ENCODE measurements around the gene CCR9.

Gene CCR9

DNA sequence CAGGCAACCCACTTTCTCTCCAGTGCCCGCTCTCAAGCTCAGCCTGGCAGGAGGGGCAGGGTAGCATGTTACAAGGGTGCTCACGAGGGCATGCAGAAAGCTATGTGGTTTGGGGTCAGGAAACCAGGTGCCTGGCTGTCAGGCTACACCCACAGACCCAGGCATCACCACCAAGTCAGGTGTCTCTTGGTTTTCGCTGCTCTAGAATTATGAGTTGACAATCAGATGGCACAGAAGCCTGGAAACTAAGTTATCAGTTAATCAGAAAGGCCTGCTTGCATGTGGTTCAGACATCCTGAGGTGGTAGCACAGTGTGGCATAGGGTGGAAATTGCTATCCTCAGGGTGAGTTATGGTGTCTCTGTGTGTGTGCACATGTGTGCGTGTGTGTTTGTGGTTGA, 16.2 kb upstream of the CCR9 start:
- no peak for DNase-seq
- in situ Hi-C loops (cut with MboI; ENCODE audit: low pct_unique_long_range_greater_than_20kb, low sequenced_read_pairs) = no loop called here

DNA sequence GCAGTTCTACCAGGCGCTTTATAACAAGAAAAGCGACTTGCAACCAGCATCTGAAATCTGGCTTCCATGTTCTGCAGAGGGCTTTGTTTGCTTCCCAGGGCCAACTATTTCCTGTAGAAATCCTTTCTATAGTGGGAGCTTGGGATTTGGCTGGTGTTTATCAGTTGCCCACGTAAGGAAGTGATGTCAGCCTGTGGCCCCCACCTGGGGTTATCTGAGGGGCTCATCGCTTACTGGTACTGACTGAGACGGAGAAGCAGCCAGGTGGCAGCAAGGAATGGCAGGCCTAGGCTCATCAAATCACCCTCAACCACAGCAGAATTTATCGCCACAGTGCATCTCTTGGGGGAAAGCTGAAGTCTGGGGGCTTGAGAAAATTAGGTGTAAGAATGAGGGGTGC, 14.6 kb upstream of the CCR9 start:
- in situ Hi-C loops (cut with MboI; ENCODE audit: low pct_unique_long_range_greater_than_20kb, low sequenced_read_pairs) = no loop called here

DNA sequence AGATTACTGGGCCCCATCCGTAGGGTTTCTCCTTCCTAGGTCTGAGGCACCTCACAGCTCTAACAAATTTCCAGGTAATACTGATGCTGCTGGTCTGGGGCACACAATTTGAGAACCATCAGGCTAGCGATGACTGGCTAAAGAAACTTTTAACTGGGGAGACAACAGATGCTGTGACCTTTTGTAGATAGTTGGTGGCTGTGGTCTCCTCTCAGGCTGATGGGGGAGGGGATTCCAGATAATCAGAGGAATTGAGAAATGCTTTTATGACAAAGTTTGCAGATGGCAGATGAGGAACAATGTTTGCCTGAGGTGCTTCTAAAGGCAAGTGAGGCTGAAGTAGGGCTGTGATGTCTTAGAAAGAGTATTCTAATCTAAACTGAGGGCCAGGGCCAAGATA, 13.8 kb upstream of the CCR9 start:
- in situ Hi-C loops (cut with MboI; ENCODE audit: low pct_unique_long_range_greater_than_20kb, low sequenced_read_pairs) = no loop called here
- DNase-seq = no peak

More for the DNA sequence above, 14.6 kb upstream of the CCR9 start:
- DNase-seq = no peak

DNA sequence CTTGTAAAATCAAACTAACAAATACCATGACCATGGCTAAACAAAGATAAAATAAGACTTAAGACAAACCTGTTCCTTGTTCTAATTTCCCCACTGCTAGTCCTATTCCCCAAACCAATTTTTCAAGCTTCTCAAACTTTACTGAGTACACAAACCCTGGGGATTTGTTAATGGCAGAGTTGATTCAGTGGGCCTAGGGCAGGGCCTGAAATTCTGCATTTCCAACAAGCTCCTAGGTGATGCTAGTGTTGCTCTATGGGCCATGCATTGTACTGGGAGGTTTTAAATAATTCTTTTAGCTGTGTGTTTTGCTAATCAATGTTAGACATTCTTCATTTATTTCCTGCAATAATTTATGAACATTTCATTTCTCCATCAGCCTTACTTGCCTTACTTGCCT, 13.3 kb upstream of the CCR9 start:
- DNase-seq = no peak

DNA sequence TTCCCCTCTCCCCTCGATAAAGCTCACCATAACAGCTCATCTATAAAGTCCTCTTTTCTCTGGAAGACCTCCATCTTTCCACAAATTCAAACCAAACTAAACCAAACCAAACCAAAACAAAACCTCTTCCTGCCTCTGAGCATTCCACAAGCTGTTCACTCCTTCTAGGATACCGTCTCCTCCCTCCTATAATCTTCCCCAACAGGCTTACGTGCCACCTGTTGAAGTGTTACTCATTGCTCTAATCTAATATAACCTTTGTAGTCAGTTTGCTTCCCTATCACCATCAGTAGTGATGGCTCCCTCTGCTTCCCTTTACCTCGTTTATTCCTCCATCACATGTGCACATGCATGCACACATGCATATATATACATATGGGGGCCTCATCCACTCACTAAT, 12.7 kb upstream of the CCR9 start:
- in situ Hi-C loops (cut with MboI; ENCODE audit: low pct_unique_long_range_greater_than_20kb, low sequenced_read_pairs) = no loop called here
- no peak for DNase-seq

More for the DNA sequence above, 13.3 kb upstream of the CCR9 start:
- in situ Hi-C loops (cut with MboI; ENCODE audit: low pct_unique_long_range_greater_than_20kb, low sequenced_read_pairs) = no loop called here

DNA sequence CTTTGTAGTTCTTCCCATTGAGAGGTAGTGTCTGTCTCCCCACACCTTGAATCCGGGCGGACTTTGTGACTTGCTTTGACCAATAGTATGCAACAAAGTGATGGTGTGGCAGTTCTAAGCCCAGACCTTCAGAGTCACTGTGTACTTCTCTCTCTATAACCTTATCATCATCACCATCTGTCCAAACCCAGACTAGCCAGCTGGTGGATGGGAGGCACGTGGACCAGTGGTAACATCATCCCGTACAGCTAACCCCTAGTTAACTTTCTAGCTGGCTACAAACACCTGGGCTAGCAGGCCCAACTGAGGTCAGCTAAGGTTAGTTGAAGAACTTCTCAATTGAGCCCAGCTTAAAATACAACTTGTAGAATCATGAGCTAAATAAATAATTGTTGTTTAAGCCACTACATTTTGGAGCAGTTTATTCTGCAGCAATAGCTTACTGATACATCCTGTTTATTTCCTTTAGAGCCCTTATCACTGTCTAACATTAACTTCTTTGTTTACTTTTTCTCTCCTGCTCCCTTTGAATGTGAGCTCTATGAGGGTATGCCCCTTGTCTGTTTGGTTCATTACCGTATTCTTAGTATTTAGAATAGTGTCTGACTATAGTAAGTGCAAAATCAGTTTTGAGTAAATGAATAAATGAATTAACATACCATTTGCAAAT, 11.5 kb upstream of the CCR9 start:
- in situ Hi-C loops (cut with MboI; ENCODE audit: low pct_unique_long_range_greater_than_20kb, low sequenced_read_pairs) = no loop called here
- no peak for DNase-seq

DNA sequence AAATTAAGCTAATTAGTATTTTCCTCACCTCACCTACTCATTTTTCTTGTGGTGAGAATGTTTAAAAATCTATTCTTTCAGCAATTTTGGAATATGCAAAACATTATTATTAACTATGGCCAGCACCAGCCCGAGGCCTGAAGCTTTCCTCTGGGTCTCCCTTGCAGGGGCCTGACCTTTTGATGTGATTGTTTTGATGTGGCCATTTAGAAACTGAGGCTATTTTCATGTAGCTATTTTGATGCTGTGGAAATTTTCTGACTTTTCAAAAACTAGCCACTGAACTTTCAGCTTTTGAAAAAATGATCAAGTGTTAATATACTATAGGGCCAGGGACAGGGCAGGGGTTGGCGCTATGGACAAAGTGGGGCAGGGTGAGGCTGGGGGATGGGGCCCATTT, 8.2 kb upstream of the CCR9 start:
- no peak for DNase-seq
- in situ Hi-C loops (cut with MboI; ENCODE audit: low pct_unique_long_range_greater_than_20kb, low sequenced_read_pairs) = no loop called here

DNA sequence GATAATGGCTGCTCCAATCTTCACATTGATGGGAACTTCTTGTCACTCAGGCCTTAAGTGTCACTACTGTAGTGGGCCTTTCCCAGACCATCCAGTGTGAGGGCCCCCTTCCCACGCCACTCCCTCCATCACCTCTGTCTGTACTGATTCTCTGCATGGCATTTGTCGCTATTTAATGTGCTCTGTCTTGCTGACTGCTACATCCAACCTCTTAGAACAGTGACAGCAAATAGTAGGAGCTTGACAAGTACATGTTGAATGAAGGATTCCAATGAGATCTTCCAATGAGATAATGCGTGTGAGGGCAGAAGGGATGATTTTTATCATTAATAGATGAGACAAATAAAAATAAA, 5.6 kb upstream of the CCR9 start:
- in situ Hi-C loops (cut with MboI; ENCODE audit: low pct_unique_long_range_greater_than_20kb, low sequenced_read_pairs) = no loop called here
- no peak for DNase-seq

DNA sequence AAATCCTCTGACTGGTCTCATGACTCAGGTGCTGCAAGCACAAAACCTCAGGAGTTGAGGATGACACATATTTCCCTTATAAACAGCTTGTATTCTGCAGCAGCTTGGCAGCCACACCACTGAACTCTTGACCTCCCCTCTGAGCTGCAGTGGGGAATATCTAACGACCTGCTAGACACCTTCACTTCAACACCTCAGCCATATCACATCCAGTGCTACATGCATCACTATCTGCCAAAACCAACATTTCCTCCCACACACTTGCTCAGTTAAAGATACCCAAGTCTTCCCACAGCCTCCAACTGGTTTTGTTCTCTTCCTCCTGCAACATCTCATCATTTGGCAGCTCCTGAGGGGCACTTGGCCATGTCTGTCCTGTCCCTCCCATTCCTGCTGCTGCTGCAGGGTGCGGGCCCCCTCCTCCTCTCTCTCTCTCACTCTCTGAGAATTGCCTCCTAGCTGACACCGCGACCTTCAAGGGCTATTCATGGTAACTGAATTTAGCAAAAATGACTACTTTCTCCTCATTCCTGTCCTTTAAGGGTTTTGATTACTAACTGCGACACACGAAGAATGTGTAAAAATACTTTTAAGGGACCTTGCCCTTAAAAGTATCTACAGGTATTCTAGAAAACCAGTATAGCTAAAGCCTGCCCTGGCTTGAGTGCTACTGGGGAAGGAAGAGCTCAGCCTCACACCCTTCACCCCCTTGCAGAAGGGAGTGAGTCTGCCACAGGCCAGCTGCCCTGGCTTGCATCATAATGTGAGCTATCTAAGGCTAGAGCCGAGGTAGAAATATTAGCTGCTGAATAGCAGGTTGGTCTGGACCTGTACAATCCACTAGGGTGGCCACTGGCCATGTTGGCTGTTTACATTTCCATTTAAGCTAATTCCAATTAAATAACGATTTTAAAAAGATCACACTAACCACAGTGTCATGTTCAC, 5.0 kb upstream of the CCR9 start:
- no peak for DNase-seq
- in situ Hi-C loops (cut with MboI; ENCODE audit: low pct_unique_long_range_greater_than_20kb, low sequenced_read_pairs) = no loop called here

DNA sequence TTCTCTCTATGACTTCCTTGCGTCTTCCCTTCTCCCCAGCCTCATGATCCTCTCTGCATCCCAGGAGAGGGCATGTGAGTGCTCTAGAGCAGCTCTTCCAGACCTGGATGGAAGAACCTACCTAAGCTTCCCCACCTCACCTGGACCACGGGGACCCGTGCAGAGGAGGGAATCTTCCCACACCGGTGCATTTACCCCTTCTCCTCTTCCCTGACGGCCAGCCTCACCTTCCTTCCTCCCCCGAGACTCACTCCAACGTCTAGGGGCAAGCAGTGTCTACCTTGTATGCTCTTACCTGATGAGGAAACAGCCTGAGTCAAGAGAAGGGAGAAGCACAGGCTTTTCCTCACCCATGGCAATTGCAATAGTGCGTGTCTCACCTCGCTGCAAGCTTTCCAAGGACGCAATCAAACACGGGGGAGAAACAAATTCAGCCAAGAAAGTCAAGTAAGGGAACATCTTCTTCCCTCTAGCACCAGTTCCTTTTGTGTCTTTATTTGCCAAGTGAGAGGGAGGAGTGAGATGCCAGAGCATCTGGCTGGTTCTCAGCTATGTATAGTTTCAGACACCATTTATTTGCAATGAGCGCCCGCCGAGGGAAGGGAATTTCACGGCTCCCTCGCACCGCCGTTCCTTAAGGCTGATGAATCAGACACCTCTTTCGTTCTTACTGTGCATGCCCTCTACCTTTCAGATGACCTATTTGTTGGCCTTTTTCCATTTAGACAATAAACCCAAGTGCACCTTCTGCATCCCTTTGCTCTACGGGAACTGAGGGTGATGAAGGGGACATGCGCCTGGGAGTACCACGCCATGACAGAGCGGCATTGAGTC, 1.8 kb upstream of the CCR9 start:
- DNase-seq = no peak
- in situ Hi-C loops (cut with MboI; ENCODE audit: low pct_unique_long_range_greater_than_20kb, low sequenced_read_pairs) = no loop called here

DNA sequence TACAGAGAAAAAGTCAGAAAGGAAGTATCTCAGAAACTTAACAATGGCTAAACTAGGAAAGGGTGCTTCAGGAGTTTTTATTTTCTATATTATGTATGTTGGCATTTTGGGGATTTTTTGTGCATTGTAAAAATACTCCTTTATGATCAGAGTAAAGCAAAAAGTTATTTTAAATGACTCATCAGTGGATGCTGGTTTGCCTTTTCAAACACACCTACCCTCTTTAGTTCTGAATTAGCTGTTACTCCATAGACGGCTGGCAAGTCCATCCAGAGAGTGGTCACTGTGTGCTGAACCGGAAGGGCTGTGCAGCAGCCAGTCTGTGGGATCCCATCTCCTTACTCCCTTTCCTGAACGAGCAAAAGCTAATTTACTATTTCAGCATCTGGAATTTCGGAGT, 942 bp downstream of the CCR9 start:
- no peak for DNase-seq
- in situ Hi-C loops (cut with MboI; ENCODE audit: low pct_unique_long_range_greater_than_20kb, low sequenced_read_pairs) = no loop called here

DNA sequence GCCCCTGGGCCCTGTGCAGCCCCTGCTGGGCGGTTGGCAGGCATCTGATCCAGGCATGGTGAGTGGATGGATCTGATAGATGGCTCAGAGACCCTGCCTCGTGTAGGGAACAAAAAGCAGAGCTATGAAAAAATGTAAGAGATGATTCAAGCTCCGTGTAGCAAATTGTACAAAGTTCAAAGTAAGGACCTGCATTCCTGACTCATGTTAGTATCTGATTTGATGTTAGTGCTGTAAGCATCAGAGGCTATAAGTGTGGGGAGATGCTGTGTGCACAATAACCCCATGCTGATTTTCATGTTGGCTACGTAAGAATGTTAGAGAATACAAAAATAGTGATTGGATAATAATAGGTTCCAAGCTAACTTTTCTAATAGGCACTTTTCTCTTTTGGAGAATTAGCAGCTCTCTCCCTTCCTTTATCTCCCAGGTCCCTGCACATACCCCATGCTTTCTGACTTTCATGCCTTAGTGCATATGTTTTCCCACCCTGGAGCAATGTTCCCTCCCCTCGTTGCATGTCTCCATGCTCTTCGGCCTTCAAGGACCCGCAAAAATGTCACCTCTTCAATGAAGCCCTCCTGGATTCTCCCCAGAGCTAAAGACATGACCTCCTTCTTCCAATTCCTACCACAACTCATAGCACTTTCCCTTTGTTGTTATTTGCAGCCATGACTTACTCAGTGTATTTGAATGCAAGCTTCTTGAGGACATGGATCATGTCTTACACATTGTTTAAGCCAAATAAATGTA, 1.6 kb downstream of the CCR9 start:
- DNase-seq = no peak
- in situ Hi-C loops (cut with MboI; ENCODE audit: low pct_unique_long_range_greater_than_20kb, low sequenced_read_pairs) = no loop called here

DNA sequence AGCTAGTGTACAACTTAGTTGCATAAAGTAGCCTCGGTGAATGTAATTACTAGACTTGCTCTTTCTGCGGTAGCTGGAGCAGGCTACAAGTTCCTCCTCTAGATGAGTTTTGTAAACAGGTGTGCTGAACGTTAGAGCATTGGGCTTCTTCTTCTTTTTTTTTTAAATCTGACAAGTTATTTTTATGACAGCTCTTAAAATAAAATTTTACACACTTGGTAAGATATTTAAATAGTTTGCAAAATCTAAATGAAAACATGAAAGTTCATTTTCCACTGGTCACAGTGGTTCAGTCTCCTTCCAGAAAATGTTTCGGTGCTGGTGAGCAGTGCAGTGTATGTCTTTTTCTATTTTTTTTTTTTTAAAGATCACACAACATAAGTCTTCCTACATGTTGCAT, 3.0 kb downstream of the CCR9 start:
- in situ Hi-C loops (cut with MboI; ENCODE audit: low pct_unique_long_range_greater_than_20kb, low sequenced_read_pairs) = no loop called here

DNA sequence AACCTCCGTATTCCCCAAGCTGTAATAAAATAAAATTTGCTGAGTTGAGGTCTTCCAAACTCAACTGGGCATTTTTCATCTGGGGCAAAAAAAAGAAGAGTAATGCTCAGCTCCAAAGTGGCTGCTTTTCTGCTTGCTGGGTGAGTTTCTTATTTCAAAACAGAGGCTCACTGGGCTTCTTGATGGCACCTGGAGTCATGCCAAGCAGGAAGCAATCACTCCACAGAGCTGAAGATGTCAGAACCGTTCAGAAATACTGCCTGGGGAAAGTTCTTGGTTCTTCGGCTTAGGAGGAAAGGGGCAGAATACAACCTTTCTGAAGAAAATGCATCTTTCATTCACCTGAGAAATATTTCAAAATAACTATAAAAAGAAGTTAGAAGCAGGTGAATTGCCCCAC, 4.1 kb downstream of the CCR9 start:
- peak; percentile 37 for DNase-seq
- in situ Hi-C loops (cut with MboI; ENCODE audit: low pct_unique_long_range_greater_than_20kb, low sequenced_read_pairs) = no loop called here

More for the DNA sequence above, 3.0 kb downstream of the CCR9 start:
- no peak for DNase-seq

DNA sequence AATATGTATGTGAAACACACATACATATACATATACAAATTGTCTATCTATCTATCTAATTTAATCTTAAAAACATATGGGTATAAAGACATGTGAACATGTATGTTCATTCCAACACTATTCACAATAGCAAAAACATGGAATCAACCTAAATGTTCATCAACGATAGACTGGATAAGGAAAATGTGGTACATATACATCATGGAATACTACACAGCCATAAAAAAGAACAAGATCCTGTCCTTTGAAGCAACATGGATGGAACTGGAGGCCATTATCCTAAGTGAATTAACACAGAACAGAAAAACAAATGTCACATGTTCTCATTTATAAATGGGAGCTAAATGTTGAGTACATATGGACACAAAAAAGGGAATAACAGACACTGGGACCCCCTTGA, 5.8 kb downstream of the CCR9 start:
- no peak for DNase-seq
- in situ Hi-C loops (cut with MboI; ENCODE audit: low pct_unique_long_range_greater_than_20kb, low sequenced_read_pairs) = no loop called here

DNA sequence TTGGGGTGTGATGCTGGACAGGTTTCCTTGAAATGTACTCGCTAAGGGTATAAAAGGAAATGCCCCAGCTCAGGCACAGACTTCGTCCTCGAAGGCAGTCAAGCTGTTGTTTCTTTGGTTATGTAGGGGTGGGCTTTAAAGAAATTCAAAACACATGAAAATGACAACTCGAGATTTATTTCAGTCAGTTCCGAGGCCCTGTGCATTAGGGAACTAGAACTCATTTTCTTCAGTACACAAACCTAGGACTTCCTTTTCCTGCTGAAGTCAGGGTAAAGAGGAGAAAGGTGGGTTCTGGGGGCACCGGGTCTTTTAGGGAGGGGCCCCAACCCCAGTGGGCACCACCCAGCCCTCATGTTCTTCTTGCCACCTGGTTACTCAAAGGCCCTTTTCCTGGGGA, 7.7 kb downstream of the CCR9 start:
- DNase-seq = no peak
- in situ Hi-C loops (cut with MboI; ENCODE audit: low pct_unique_long_range_greater_than_20kb, low sequenced_read_pairs) = no loop called here

DNA sequence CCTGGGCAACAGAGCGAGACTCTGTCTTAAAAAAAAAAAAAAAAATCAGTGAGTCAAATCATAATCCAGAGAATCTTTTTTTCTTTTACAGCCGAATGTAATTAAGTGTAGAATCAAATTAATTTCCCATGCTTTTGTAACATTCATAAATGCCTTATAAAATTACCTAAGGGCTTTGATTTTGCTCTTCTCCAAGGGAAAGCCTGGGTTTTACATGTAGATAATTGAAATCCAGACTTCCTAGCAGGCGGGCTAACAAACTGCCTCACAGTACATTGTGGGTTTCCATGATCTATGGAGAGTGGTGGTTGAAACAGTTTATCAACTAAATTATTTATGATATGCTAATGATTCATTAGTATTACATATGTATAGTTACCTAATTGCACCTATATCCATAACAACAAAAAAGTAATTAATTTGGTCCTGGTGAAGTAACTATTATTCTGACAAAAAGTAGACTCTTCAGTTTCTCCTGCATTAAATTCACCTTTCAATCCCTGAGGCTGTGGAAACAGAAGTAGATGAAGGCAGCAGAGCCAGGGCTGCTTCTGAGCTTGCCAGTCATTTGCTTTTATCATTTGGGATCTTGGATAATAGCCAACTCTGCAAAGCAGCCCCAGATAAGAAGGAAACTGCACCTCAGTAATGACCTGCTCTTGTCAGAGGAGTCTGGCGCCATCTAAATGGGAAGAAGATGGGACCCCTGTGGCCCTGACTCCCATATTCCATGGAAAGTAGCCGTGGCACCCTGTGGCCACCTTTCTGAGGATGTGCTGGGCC, 9.5 kb downstream of the CCR9 start:
- in situ Hi-C loops (cut with MboI; ENCODE audit: low pct_unique_long_range_greater_than_20kb, low sequenced_read_pairs) = no loop called here
- DNase-seq = no peak

DNA sequence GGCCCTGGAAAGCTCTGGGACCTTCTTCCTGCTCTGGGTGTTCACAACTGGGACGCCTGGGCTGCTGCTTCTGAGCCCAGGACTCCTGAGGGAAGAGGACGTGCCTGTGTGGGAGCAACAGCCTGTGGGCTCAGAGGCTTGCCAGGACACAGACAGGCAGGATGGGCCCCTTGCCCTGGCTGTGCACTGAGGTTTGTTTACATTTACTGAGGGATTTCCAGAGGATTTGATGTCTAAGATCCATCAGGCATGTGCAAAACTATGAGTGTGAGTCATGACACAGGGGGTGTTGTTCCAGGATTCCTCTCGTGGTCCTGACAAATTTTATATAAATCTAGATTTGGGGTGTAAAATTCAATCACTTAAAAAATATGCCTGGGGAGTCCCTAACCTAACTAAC, 10.6 kb downstream of the CCR9 start:
- no peak for DNase-seq
- in situ Hi-C loops (cut with MboI; ENCODE audit: low pct_unique_long_range_greater_than_20kb, low sequenced_read_pairs) = no loop called here

DNA sequence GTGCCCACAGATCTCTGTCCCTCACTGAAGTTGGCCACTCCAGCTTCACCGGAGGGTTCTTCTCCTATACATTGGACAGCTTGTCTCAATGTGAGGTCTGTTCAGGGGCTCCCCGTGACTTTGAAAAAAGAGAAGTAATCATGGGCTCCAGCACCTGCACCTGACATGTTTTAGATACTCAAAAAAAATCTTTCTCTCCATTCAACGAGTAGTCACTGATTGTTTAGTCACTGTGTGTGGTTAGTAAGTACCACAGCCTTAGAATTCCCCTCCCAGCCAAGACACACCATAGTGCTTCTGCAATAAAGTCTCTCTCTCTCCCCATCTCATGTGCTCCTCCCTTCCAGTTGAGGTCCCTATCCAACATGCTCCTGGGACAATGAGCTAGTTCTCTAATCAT, 18.6 kb downstream of the CCR9 start:
- in situ Hi-C loops (cut with MboI; ENCODE audit: low pct_unique_long_range_greater_than_20kb, low sequenced_read_pairs) = no loop called here

More for the DNA sequence above, 18.6 kb downstream of the CCR9 start:
- DNase-seq = no peak

Data from KBM-7 (cell line).